Coronary artery (tissue), 2 donors: ENCODE results near the gene P2RY1.

Source experiments
- DNase-seq: peaks from one replicate; pipeline ENCODE4 v3.0.0-alpha.2; 2017; ENCODE audit warnings: low spot score
- H3K27ac ChIP-seq, 2 donors: fragments of 200-600 bp; sonication (generic); one replicate each; pipeline ENCODE4 v1.5.1; 2016 to 2019
- H3K4me3 ChIP-seq: fragments of 200-600 bp; sonication (generic); 2 replicates; pipeline ENCODE4 v1.5.1; 2016; ENCODE audit warnings: mild to moderate bottlenecking, moderate library complexity
- CTCF ChIP-seq: fragments of 200-600 bp; sonication (generic); IDR thresholded peaks from one replicate; pipeline ENCODE4 v1.5.1; 2019; ENCODE audit warnings: antibody characterized with exemption

The P2RY1 gene

GRCh38 chr3:152879130-152879789, 44.3 kb downstream of the P2RY1 start:
- no peak for DNase-seq
- no peak overlapping the region for H3K4me3 ChIP-seq
- no peak overlapping the region for H3K27ac ChIP-seq
- TF ChIP-seq CTCF = no peak

GRCh38 chr3:152879790-152880174, 44.9 kb downstream of the P2RY1 start:
- TF ChIP-seq CTCF = no peak
- H3K4me3 ChIP-seq = no peak overlapping the region
- H3K27ac ChIP-seq = no peak overlapping the region

GRCh38 chr3:152885076-152885475, 50.1 kb downstream of the P2RY1 start:
- H3K27ac ChIP-seq = no peak overlapping the region
- TF ChIP-seq CTCF = no peak

More at GRCh38 chr3:152879790-152880174, 44.9 kb downstream of the P2RY1 start:
- DNase-seq = no peak

More at GRCh38 chr3:152885076-152885475, 50.1 kb downstream of the P2RY1 start:
- no peak overlapping the region for H3K4me3 ChIP-seq
- no peak for DNase-seq
